HG03432 (cell line): ENCODE measurements around the gene SNCB.
A peak's percentile ranks its signal among the peaks of the same experiment; 100 is the strongest.

Experiments
- ATAC-seq: cut with Tn5 transposase; IDR thresholded peaks from one replicate; pipeline ENCODE4 v1.9.1; 2021; ENCODE audit warnings: mild to moderate bottlenecking, moderate library complexity; ENCODE audit not compliant: unreplicated experiment

SNCB gene

GRCh38 chr5:176661676-176662075 lies 31.3 kb upstream of the SNCB start:
- ATAC-seq = no peak

DNA sequence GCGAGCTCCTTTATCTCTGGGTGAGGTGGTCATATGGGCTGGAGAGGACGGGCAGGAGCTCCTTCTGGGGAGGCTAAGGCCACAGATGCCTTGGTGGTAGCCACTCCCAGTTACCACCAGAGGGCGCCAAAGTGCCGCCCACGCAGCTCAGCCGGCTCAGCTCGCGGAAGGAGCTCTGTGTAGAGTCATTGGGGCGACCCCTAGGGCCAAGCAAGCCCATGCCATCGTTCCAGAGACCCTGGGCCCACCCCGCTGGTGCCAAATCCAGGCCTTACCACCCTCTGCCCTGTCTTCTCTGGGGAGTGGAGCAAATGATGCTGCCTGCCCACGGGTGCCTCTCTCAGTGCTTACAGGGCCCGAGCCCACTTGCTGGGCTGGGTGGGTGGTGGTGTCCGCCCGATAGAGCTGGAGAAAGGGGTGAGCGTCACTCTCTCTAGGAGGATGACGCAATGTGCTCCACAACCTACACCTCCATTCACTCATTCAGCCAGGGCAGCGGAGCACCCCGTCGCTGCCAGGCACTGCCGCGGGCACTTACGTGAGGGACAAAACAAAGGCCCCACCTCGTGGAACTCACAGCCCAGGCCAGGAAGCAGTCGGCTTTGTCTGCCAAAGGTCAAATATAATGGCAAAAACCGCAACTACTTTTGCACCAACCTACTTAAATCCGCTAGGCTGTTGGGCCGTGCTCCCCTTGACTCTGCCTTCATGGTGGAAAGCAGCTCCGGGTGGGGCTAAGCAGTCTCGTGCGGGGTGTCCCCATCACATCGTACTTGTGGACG lies 30.7 kb upstream of the SNCB start:
- peak; percentile 73 for ATAC-seq

DNA sequence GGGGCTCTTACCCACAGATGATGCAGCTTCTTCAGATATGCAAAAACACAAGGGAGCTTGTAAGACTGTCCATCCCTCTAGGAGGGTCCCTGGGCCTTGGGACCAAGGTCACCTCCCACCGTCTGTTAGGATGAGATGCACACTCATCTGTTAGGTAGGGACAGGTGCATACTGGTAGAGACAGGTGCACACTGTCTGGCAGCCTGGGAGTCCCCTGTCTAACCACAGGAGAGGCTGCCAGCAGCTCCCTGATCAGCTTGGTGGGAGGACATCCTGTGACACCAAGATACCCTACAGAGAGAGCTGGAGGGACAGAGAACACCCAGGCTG lies 30.2 kb upstream of the SNCB start:
- peak; percentile 24 for ATAC-seq

GRCh38 chr5:176659860-176660461 lies 29.6 kb upstream of the SNCB start:
- no peak for ATAC-seq

DNA sequence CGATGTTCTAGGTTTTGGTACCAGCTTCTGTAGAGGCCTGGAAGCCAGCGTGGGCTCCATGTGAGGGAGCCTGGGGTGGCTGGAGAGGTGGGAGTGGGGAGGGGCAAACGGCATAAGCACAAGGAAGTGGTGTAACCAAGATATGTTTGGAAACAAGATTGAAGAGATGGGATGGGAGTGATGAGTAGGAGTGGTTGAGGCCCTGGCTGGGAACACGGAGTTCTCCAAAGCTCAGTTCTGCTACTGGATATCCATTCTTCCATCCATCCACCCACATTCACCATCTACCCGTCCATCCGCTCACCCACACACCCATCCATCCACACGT lies 29.1 kb upstream of the SNCB start:
- ATAC-seq = no peak

DNA sequence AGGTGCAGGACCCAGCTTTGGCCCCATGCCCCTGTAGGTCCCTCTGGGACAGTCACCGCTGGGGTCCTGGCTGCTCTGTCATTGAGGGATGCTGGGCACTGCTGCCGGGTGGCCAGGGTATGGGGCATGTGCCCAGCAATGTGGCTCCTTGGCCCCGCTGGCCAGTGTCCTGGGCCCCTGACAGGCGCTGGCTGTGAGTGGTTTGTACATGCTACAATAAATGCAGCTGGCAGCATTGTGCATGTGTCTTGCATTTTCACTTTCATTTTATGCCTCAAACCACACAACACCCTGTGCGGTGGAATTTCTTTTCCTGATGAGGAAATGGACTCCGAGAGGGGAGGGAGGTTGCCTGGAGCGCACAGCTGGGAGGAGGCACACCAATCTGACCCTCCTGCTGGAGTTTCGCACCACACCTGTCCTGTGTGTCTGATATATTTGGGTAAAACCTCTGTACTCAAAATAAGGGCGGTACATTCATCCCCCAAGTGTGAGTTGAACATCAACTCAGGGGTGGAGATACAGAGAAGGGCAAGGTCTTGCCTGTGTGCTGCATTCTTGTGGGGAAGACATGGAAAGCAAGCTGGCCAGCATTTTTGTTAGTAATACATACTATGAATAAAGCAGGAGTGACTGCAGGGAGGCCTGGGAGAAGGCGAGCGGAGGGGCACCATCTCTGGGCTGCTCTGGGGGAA lies 28.6 kb upstream of the SNCB start:
- ATAC-seq = peak; percentile 47

DNA sequence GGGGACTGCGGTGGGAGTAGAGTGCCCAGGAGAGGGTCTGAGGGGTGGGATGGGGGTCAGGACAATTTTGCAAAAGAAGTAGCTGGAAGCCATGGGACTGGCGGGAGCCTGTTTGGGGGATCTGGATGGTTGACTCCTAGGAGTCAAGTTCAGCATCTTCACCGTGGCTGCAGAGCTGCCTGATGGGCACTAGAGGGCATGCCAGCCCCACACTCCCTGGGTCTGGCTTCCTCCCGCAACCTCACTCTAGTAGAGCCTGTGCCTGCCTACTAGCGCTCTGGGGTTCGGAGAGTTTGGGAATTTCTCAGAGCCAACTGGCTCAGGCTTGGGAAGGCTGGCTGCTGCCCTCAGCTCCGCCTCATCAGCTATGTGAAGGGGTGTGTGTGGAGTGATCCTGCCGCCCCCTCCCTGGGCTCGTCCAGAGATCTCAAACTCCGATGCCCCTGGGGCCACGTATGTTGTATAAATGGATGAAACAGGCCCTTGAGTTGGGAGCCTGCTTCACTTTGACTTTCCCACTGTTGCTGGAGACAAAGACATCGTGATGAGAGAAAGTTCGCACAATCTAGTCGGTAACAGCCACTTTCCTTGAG lies 27.8 kb upstream of the SNCB start:
- peak; percentile 52 for ATAC-seq

GRCh38 chr5:176656467-176656990 lies 26.2 kb upstream of the SNCB start:
- ATAC-seq = no peak

DNA sequence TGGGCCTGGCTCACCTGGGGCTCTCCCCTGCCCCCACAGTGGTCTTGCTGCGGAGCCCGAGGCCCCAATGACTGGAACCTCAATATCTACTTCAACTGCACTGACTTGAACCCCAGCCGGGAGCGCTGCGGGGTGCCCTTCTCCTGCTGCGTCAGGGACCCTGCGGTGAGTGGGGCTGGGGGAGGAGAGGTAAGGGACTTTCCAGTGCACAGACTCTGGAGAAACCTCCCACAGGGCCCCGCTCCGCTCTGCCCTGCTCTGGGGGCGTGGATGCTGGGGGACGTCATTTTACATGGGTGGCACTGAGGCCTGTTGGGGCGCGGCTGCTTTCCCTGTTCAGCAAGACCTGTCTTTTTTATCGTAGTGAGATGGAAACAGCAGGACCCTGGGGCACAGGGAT lies 24.5 kb upstream of the SNCB start:
- no peak for ATAC-seq

GRCh38 chr5:176653401-176654385 lies 23.4 kb upstream of the SNCB start:
- ATAC-seq = no peak

DNA sequence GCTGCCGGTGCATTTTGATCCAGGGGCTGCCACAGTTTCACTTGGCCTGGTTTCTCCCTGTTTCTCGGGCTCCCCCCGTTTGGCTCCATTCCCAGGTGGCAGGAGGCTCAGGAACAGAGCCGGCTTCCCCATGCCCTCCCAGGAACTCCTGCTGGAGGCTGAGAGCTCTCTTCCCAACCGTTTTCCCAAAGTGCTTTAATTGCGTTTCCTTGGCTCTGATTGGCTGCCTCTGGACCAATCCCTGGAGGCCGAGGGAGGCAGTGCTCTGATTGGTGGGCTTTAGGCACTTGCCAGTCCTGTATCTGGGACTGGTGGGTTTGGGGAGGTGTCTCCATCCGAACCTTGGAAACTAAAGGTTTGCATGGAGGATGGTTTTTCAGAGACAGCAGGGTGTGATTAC lies 21.8 kb upstream of the SNCB start:
- ATAC-seq = no peak

DNA sequence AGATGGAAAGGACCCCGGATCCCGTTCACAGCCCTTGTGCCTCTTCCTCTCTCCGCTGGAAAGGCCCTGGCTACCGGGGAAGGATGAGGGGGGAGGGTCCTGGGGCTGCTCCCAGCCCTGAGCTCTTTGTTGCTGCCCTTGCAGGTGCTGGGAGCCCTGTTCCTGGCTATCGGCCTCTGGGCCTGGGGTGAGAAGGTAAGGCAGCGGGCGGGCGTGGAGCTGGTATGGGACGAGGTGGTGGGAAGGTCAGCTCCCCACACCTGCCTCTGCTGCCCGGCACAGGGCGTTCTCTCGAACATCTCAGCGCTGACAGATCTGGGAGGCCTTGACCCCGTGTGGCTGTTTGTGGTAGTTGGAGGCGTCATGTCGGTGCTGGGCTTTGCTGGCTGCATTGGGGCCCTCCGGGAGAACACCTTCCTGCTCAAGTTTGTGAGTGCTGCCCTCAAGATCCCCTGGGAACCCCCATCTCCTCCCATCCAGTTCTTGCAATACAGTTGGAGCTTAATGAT lies 21.2 kb upstream of the SNCB start:
- ATAC-seq = no peak

GRCh38 chr5:176650354-176650884 lies 20.1 kb upstream of the SNCB start:
- no peak for ATAC-seq

- no peak for ATAC-seq
Observed at GRCh38 chr5:176648474-176649194, 18.3 kb upstream of the SNCB start.

- no peak for ATAC-seq
Observed at GRCh38 chr5:176647843-176648473, 17.6 kb upstream of the SNCB start.

GRCh38 chr5:176647030-176647842 lies 16.9 kb upstream of the SNCB start, which contains the start of gene TSPAN17:
TSPAN17 (plus strand) TSS chr5:176647484; CDS start chr5:176647616, 132 bp downstream.
- peak; percentile 91 for ATAC-seq

DNA sequence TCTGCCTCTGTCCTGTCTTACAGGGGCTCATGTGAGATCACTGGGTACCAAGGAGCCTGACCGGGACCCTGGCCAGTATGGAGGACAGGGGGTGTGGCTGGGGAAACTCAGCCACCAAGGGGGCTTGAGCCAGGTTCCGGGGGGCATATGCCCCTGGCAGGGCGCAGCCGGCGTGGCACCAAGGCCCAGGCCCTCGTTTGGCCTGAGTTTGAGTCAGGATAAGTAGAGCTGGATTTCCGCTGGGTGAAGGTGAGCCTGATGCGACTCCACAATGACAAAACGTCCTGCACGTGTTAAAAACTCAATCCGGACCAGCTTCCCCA lies 16.3 kb upstream of the SNCB start:
- no peak for ATAC-seq

- ATAC-seq = no peak
Observed at GRCh38 chr5:176646049-176646706, 15.8 kb upstream of the SNCB start.
